Measurements from ENCODE around the gene CBLB. TPM values are rescaled to one million over a fixed set of nuclear protein-coding genes. Genes with fewer than 3 reads are reported as not detected.
"Not testable (repeated sequence)": the region's sequence is repeated elsewhere in the genome, so short reads cannot be mapped to it uniquely, and the experiment has no call there.

Gene CBLB
- total and polyA plus RNA-seq, 9 donors: 19.5 to 31.4 (median 21.0) TPM

GRCh38 chr3:105764378-105765307, 104.2 kb downstream of the CBLB start:
- DNase-seq: no peak
- no peak overlapping the region for H3K27ac ChIP-seq (ENCODE audit: low read length)
- H3K4me1 ChIP-seq (ENCODE audit: control insufficient read depth, insufficient read depth, low read length): no peaks in the 10 kb centered on the region
- WGBS (ENCODE audit: insufficient coverage): 83% methylated on average over 2 of the region's 2 CpGs
- peaks cover 22% of the 10 kb centered on the region for H3K36me3 ChIP-seq (ENCODE audit: control insufficient read depth, insufficient read depth, low read length)
- no peak overlapping the region for H3K4me3 ChIP-seq (ENCODE audit: low read length)
- H3K27me3 ChIP-seq (ENCODE audit: control insufficient read depth, insufficient read depth, low read length): no peaks in the 10 kb centered on the region
- H3K9me3 ChIP-seq (replicated peaks; ENCODE audit: control insufficient read depth, low read depth, low read length): peaks cover 8% of the 10 kb centered on the region

GRCh38 chr3:105763659-105764036, 105.2 kb downstream of the CBLB start:
- H3K4me3 ChIP-seq (ENCODE audit: low read length): no peak overlapping the region
- peaks cover 16% of the 10 kb centered on the region for H3K9me3 ChIP-seq (replicated peaks; ENCODE audit: control insufficient read depth, low read depth, low read length)
- H3K27ac ChIP-seq (ENCODE audit: low read length): no peak overlapping the region
- no peaks in the 10 kb centered on the region for H3K4me1 ChIP-seq (ENCODE audit: control insufficient read depth, insufficient read depth, low read length)
- no peaks in the 10 kb centered on the region for H3K27me3 ChIP-seq (ENCODE audit: control insufficient read depth, insufficient read depth, low read length)
- H3K36me3 ChIP-seq (ENCODE audit: control insufficient read depth, insufficient read depth, low read length): peaks cover 32% of the 10 kb centered on the region
- DNase-seq: no peak

- no peaks in the 10 kb centered on the region for H3K27me3 ChIP-seq (ENCODE audit: control insufficient read depth, insufficient read depth, low read length)
- no peak for DNase-seq
- H3K9me3 ChIP-seq (replicated peaks; ENCODE audit: control insufficient read depth, low read depth, low read length): peaks cover 18% of the 10 kb centered on the region
- H3K4me3 ChIP-seq (ENCODE audit: low read length): no peak overlapping the region
- no peak overlapping the region for H3K27ac ChIP-seq (ENCODE audit: low read length)
- H3K4me1 ChIP-seq (ENCODE audit: control insufficient read depth, insufficient read depth, low read length): no peaks in the 10 kb centered on the region
- peaks cover 35% of the 10 kb centered on the region for H3K36me3 ChIP-seq (ENCODE audit: control insufficient read depth, insufficient read depth, low read length)
- 100% methylated on average over 3 of the region's 13 CpGs for WGBS (ENCODE audit: insufficient coverage)
These were observed 105.8 kb downstream of the CBLB start for GRCh38 chr3:105762749-105763658.

GRCh38 chr3:105762214-105762613, 106.6 kb downstream of the CBLB start:
- DNase-seq; H3K4me1 ChIP-seq (ENCODE audit: control insufficient read depth, insufficient read depth, low read length); H3K27ac ChIP-seq (ENCODE audit: low read length); H3K4me3 ChIP-seq (ENCODE audit: low read length); H3K27me3 ChIP-seq (ENCODE audit: control insufficient read depth, insufficient read depth, low read length): not testable (repeated sequence)
- WGBS (ENCODE audit: insufficient coverage): 100% methylated on average over 1 of the region's 1 CpG
- peaks cover 18% of the 10 kb centered on the region for H3K9me3 ChIP-seq (replicated peaks; ENCODE audit: control insufficient read depth, low read depth, low read length)
- peaks cover 35% of the 10 kb centered on the region for H3K36me3 ChIP-seq (ENCODE audit: control insufficient read depth, insufficient read depth, low read length)

- no peaks in the 10 kb centered on the region for H3K27me3 ChIP-seq (ENCODE audit: control insufficient read depth, insufficient read depth, low read length)
- DNase-seq: no peak
- H3K4me1 ChIP-seq (ENCODE audit: control insufficient read depth, insufficient read depth, low read length): no peaks in the 10 kb centered on the region
- H3K36me3 ChIP-seq (ENCODE audit: control insufficient read depth, insufficient read depth, low read length): peaks cover 35% of the 10 kb centered on the region
- peaks cover 18% of the 10 kb centered on the region for H3K9me3 ChIP-seq (replicated peaks; ENCODE audit: control insufficient read depth, low read depth, low read length)
- WGBS (ENCODE audit: insufficient coverage): 94% methylated on average over 6 of the region's 6 CpGs
- H3K27ac ChIP-seq (ENCODE audit: low read length): no peak overlapping the region
- no peak overlapping the region for H3K4me3 ChIP-seq (ENCODE audit: low read length)
These were observed 109.3 kb downstream of the CBLB start for GRCh38 chr3:105759442-105760078.

- DNase-seq: no peak
- Histone ChIP-seq H3K4me1 (ENCODE audit: control insufficient read depth, insufficient read depth, low read length) (no peaks in the 10 kb centered on the region), H3K4me3 (ENCODE audit: low read length) (no peak overlapping the region), H3K9me3 (replicated peaks; ENCODE audit: control insufficient read depth, low read depth, low read length) (peaks cover 18% of the 10 kb centered on the region), H3K27me3 (ENCODE audit: control insufficient read depth, insufficient read depth, low read length) (no peaks in the 10 kb centered on the region), H3K36me3 (ENCODE audit: control insufficient read depth, insufficient read depth, low read length) (peaks cover 33% of the 10 kb centered on the region), H3K27ac (ENCODE audit: low read length) (no peak overlapping the region)
- 98% methylated on average over 8 of the region's 9 CpGs for WGBS (ENCODE audit: insufficient coverage)
These were observed 110.4 kb downstream of the CBLB start for GRCh38 chr3:105758451-105758850.

- peaks cover 11% of the 10 kb centered on the region for H3K9me3 ChIP-seq (replicated peaks; ENCODE audit: control insufficient read depth, low read depth, low read length)
- WGBS (ENCODE audit: insufficient coverage): no CpG with 5 or more reads among the region's 2 CpGs
- no peaks in the 10 kb centered on the region for H3K4me1 ChIP-seq (ENCODE audit: control insufficient read depth, insufficient read depth, low read length)
- no peak for DNase-seq
- H3K27me3 ChIP-seq (ENCODE audit: control insufficient read depth, insufficient read depth, low read length): no peaks in the 10 kb centered on the region
- H3K4me3 ChIP-seq (ENCODE audit: low read length): no peak overlapping the region
- H3K36me3 ChIP-seq (ENCODE audit: control insufficient read depth, insufficient read depth, low read length): peaks cover 14% of the 10 kb centered on the region
- no peak overlapping the region for H3K27ac ChIP-seq (ENCODE audit: low read length)
These were observed 113.5 kb downstream of the CBLB start for GRCh38 chr3:105755121-105755886.

GRCh38 chr3:105752791-105753415, 115.9 kb downstream of the CBLB start:
- DNase-seq: no peak

GRCh38 chr3:105747696-105748095, 121.1 kb downstream of the CBLB start:
- Histone ChIP-seq H3K4me1 (ENCODE audit: control insufficient read depth, insufficient read depth, low read length) (no peaks in the 10 kb centered on the region), H3K4me3 (ENCODE audit: low read length) (no peak overlapping the region), H3K36me3 (ENCODE audit: control insufficient read depth, insufficient read depth, low read length) (peaks cover 6% of the 10 kb centered on the region), H3K27me3 (ENCODE audit: control insufficient read depth, insufficient read depth, low read length) (no peaks in the 10 kb centered on the region), H3K27ac (ENCODE audit: low read length) (peak overlapping the region; percentile 32), H3K9me3 (replicated peaks; ENCODE audit: control insufficient read depth, low read depth, low read length) (no peaks in the 10 kb centered on the region)
- DNase-seq: peak; percentile 67
- WGBS (ENCODE audit: insufficient coverage): no CpG with 5 or more reads among the region's 1 CpG

More at GRCh38 chr3:105752791-105753415, 115.9 kb downstream of the CBLB start:
- Histone ChIP-seq H3K4me3 (ENCODE audit: low read length) (no peak overlapping the region), H3K9me3 (replicated peaks; ENCODE audit: control insufficient read depth, low read depth, low read length) (no peaks in the 10 kb centered on the region), H3K27ac (ENCODE audit: low read length) (no peak overlapping the region), H3K27me3 (ENCODE audit: control insufficient read depth, insufficient read depth, low read length) (no peaks in the 10 kb centered on the region), H3K4me1 (ENCODE audit: control insufficient read depth, insufficient read depth, low read length) (no peaks in the 10 kb centered on the region), H3K36me3 (ENCODE audit: control insufficient read depth, insufficient read depth, low read length) (no peaks in the 10 kb centered on the region)
- WGBS (ENCODE audit: insufficient coverage): no CpG with 5 or more reads among the region's 1 CpG

Measured in muscle of leg (tissue), 11 donors.